GM12878 (cell line): Measurements from ENCODE around the gene GRK2. TPM values are rescaled to one million over a fixed set of nuclear protein-coding genes. Genes with fewer than 3 reads are reported as not detected.
A peak's percentile ranks its signal among the peaks of the same experiment; 100 is the strongest.

ENCODE experiments used
- EGR1 ChIP-seq, 2 experiments: IDR thresholded peaks; 1 replicate in 1 of 2; 2 replicates in 1 of 2; pipeline ENCODE4 v1.6.1; 2011 to 2012; ENCODE audit warnings: low read depth in 2 of 2, low read length in 2 of 2, borderline replicate concordance in 1 of 2, mild to moderate bottlenecking in 1 of 2, moderate library complexity in 1 of 2
- SMAD5 ChIP-seq: IDR thresholded peaks from 2 replicates; pipeline ENCODE4 v1.6.1; 2016; ENCODE audit warnings: antibody characterized with exemption, low read depth
- SUPT20H ChIP-seq: IDR thresholded peaks from 2 replicates; pipeline ENCODE4 v1.6.1; 2011; ENCODE audit warnings: low read depth, mild to moderate bottlenecking, low read length, moderate library complexity, borderline replicate concordance; ENCODE audit not compliant: control insufficient read depth
- TCF3 ChIP-seq: IDR thresholded peaks from 2 replicates; pipeline ENCODE4 v1.6.1; 2012; ENCODE audit warnings: low read depth, mild to moderate bottlenecking, low read length, borderline replicate concordance; ENCODE audit not compliant: insufficient read depth
- ZNF592 ChIP-seq: fragments of 450-650 bp; IDR thresholded peaks from 2 replicates; pipeline ENCODE4 v1.6.1; 2017; ENCODE audit warnings: mild to moderate bottlenecking, moderate library complexity
- ZNF687 ChIP-seq: fragments of 450-650 bp; IDR thresholded peaks from 2 replicates; pipeline ENCODE4 v1.6.1; 2017; ENCODE audit warnings: mild to moderate bottlenecking, moderate library complexity
- polyA plus RNA-seq, 11 experiments: library from polyadenylated mRNA; depleted of rRNA in 4 of 11; unstranded in 6 of 11; stranded (reverse) in 5 of 11; fragments of >200 nt; fragmentation: Nextera tagmentation in 4 of 11; fragmentation: Illumina TruSeq in 1 of 11; extraction: Ambion mirVana in 4 of 11; extraction: Trizol in 1 of 11; gene quantifications; 1 replicate in 1 of 11; 2 replicates in 10 of 11; pipeline versions ENCODE4 v1.2.1 to v1.2.3, GENCODE V29; 2011 to 2016; ENCODE audit warnings: inconsistent platforms in 2 of 11, missing spikeins in 2 of 11, low read depth in 1 of 11
- total RNA-seq, 4 experiments: library from RNA; depleted of rRNA in 3 of 4; stranded (reverse); fragments of >200 nt in 3 of 4; fragmentation: Illumina TruSeq in 1 of 4; extraction: Trizol in 1 of 4; gene quantifications; 2 replicates each; pipeline versions ENCODE4 v1.2.1 to v1.2.3, GENCODE V29; 2013 to 2021
- TF ChIP-seq, protein P1 (sequence below): IDR thresholded peaks from 2 replicates; pipeline ENCODE4 v1.6.1; 2012; ENCODE audit warnings: improper control_type of control experiment, low read depth, low read length; ENCODE audit not compliant: insufficient replicate concordance
- TF ChIP-seq, protein P2 (sequence below): fragments of 450-650 bp; IDR thresholded peaks from 2 replicates; pipeline ENCODE4 v1.6.1; 2016; ENCODE audit warnings: mild to moderate bottlenecking, moderate library complexity, borderline replicate concordance

Gene GRK2
- total and polyA plus RNA-seq, 10 of the 15 experiments (the other 5 are each of a cell fraction or from before 2014, with no cell fraction given) = 1.0 to 160 (median 66.1) TPM

- TF ChIP-seq ZNF687 (peak; percentile 97), EGR1 (IDR thresholded peaks at IDR 0.05; ENCODE audit: borderline replicate concordance in 1 of 2, low read depth in 2 of 2, low read length in 2 of 2) (peak in 1 of 2 experiments; percentile 66; a peak in 1 of 3 replicates), SUPT20H (no peak), SMAD5 (peak; percentile 27; the same call in 1 of the 2 replicates), ZNF592 (peak; percentile 91), TCF3 (0 out of 2 replicates have a peak, but pooled peaks have one; percentile 54)
- TF ChIP-seq, protein P1, sequence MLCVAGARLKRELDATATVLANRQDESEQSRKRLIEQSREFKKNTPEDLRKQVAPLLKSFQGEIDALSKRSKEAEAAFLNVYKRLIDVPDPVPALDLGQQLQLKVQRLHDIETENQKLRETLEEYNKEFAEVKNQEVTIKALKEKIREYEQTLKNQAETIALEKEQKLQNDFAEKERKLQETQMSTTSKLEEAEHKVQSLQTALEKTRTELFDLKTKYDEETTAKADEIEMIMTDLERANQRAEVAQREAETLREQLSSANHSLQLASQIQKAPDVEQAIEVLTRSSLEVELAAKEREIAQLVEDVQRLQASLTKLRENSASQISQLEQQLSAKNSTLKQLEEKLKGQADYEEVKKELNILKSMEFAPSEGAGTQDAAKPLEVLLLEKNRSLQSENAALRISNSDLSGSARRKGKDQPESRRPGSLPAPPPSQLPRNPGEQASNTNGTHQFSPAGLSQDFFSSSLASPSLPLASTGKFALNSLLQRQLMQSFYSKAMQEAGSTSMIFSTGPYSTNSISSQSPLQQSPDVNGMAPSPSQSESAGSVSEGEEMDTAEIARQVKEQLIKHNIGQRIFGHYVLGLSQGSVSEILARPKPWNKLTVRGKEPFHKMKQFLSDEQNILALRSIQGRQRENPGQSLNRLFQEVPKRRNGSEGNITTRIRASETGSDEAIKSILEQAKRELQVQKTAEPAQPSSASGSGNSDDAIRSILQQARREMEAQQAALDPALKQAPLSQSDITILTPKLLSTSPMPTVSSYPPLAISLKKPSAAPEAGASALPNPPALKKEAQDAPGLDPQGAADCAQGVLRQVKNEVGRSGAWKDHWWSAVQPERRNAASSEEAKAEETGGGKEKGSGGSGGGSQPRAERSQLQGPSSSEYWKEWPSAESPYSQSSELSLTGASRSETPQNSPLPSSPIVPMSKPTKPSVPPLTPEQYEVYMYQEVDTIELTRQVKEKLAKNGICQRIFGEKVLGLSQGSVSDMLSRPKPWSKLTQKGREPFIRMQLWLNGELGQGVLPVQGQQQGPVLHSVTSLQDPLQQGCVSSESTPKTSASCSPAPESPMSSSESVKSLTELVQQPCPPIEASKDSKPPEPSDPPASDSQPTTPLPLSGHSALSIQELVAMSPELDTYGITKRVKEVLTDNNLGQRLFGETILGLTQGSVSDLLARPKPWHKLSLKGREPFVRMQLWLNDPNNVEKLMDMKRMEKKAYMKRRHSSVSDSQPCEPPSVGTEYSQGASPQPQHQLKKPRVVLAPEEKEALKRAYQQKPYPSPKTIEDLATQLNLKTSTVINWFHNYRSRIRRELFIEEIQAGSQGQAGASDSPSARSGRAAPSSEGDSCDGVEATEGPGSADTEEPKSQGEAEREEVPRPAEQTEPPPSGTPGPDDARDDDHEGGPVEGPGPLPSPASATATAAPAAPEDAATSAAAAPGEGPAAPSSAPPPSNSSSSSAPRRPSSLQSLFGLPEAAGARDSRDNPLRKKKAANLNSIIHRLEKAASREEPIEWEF = no peak
- TF ChIP-seq, protein P2, sequence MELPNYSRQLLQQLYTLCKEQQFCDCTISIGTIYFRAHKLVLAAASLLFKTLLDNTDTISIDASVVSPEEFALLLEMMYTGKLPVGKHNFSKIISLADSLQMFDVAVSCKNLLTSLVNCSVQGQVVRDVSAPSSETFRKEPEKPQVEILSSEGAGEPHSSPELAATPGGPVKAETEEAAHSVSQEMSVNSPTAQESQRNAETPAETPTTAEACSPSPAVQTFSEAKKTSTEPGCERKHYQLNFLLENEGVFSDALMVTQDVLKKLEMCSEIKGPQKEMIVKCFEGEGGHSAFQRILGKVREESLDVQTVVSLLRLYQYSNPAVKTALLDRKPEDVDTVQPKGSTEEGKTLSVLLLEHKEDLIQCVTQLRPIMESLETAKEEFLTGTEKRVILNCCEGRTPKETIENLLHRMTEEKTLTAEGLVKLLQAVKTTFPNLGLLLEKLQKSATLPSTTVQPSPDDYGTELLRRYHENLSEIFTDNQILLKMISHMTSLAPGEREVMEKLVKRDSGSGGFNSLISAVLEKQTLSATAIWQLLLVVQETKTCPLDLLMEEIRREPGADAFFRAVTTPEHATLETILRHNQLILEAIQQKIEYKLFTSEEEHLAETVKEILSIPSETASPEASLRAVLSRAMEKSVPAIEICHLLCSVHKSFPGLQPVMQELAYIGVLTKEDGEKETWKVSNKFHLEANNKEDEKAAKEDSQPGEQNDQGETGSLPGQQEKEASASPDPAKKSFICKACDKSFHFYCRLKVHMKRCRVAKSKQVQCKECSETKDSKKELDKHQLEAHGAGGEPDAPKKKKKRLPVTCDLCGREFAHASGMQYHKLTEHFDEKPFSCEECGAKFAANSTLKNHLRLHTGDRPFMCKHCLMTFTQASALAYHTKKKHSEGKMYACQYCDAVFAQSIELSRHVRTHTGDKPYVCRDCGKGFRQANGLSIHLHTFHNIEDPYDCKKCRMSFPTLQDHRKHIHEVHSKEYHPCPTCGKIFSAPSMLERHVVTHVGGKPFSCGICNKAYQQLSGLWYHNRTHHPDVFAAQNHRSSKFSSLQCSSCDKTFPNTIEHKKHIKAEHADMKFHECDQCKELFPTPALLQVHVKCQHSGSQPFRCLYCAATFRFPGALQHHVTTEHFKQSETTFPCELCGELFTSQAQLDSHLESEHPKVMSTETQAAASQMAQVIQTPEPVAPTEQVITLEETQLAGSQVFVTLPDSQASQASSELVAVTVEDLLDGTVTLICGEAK = peak; percentile 32; the same call in 1 of the 2 replicates
These were observed 11.1 kb downstream of the GRK2 start (continued) for GRCh38 chr11:67277231-67277961.
